HepG2 (cell line): Measurements from ENCODE around the gene PDLIM4. TPM values are rescaled to one million over a fixed set of nuclear protein-coding genes. Genes with fewer than 3 reads are reported as not detected.

ENCODE experiments used
- ATAC-seq: fragments of 200-7000 bp; cut with Tn5 transposase; 3 replicates; pipeline ENCODE4 v1.9.1; 2020; ENCODE audit warnings: mild to moderate bottlenecking, moderate library complexity
- BruUV-seq: library from RNA; stranded (reverse); fragments of 400-500 nt; replicated peaks from 2 replicates; lab custom pipeline; 2021; lab: Mats Ljungman, UMichigan
- CTCF ChIA-PET: fragments of 300-600 bp; formaldehyde crosslinking; extraction: SDS; loops from one replicate; lab custom pipeline; 2021; ENCODE audit warnings: low total read pairs, inconsistent platforms, low intra/inter-chr PET ratio; lab: Yijun Ruan, JAX
- POLR2A ChIA-PET: fragments of 350-600 bp; sonication (Branson Sonifier 250); formaldehyde crosslinking; loops from one replicate; lab custom pipeline; 2020; ENCODE audit warnings: antibody characterized with exemption, inconsistent platforms; lab: Yijun Ruan, JAX
- DNase-seq: peaks from one replicate; pipeline ENCODE4 v3.0.0-alpha.2; 2015; ENCODE audit warnings: low spot score
- FAIRE-seq: peaks from 3 replicates; lab custom pipeline; 2011; peaks lifted over from hg19 to GRCh38; lab: Jason Lieb, UNC
- H2AFZ ChIP-seq: one replicate; pipeline ENCODE4 v1.6.1; 2011; ENCODE audit warnings: low read length, inconsistent platforms
- H3K27ac ChIP-seq: fragments of 300-600 bp; 3 replicates; pipeline ENCODE4 v1.8.0; 2011; ENCODE audit warnings: mixed run types, mild to moderate bottlenecking, mixed read lengths, low read length, inconsistent platforms; ENCODE audit not compliant: insufficient read depth; ENCODE audit errors: extremely low read length
- H3K27me3 ChIP-seq, 2 experiments: fragments of 200-600 bp in 1 of 2; 2 replicates in 1 of 2; 3 replicates in 1 of 2; pipeline versions ENCODE4 v1.6.0 to v1.8.0; 2011; ENCODE audit warnings: low read length in 2 of 2, mild to moderate bottlenecking in 2 of 2, moderate library complexity in 2 of 2, inconsistent platforms in 1 of 2; ENCODE audit not compliant: insufficient read depth in 2 of 2, control insufficient read depth in 1 of 2
- H3K36me3 ChIP-seq, 2 experiments: fragments of 200-600 bp in 1 of 2; replicated peaks in 1 of 2; 2 replicates in 1 of 2; 3 replicates in 1 of 2; pipeline versions ENCODE4 v1.5.1 to v1.8.0; 2011; ENCODE audit warnings: low read length in 2 of 2, inconsistent platforms in 1 of 2; ENCODE audit not compliant: insufficient read depth in 2 of 2, control insufficient read depth in 1 of 2
- H3K4me1 ChIP-seq: 2 replicates; pipeline ENCODE4 v1.5.1; 2012; ENCODE audit warnings: low read length, inconsistent platforms; ENCODE audit not compliant: insufficient read depth
- H3K4me2 ChIP-seq: 2 replicates; pipeline ENCODE4 v1.6.0; 2011; ENCODE audit warnings: low read depth, low read length, inconsistent platforms
- H3K4me3 ChIP-seq, 3 experiments: fragments of 200-600 bp in 1 of 3; sonication (generic), shearing (Covaris generic) in 1 of 3; replicated peaks in 1 of 3; 2 replicates each; pipeline ENCODE4 v1.5.1; 2011 to 2016; ENCODE audit warnings: low read length in 3 of 3, inconsistent platforms in 2 of 3, low read depth in 2 of 3, mild to moderate bottlenecking in 2 of 3, control low read depth in 1 of 3, mixed read lengths in 1 of 3; ENCODE audit not compliant: insufficient read depth in 1 of 3
- H3K79me2 ChIP-seq: one replicate; pipeline ENCODE4 v1.6.1; 2011; ENCODE audit warnings: low read length, inconsistent platforms; ENCODE audit not compliant: insufficient read depth
- H3K9ac ChIP-seq: 2 replicates; pipeline ENCODE4 v1.6.0; 2011; ENCODE audit warnings: mild to moderate bottlenecking, low read depth, low read length, inconsistent platforms; ENCODE audit not compliant: insufficient read depth
- H3K9me3 ChIP-seq: 2 replicates; pipeline ENCODE4 v1.5.1; 2012; ENCODE audit warnings: mild to moderate bottlenecking, low read length
- H4K20me1 ChIP-seq: 2 replicates; pipeline ENCODE4 v1.6.0; 2011; ENCODE audit warnings: inconsistent platforms, mild to moderate bottlenecking, low read length, moderate library complexity; ENCODE audit not compliant: insufficient read depth
- BRF2 ChIP-seq: sonication (generic); formaldehyde crosslinking; IDR thresholded peaks from 2 replicates; pipeline ENCODE4 v1.8.1; 2022; ENCODE audit warnings: mild to moderate bottlenecking, missing genetic modification reagents
- CENPBD1 ChIP-seq: sonication (generic); formaldehyde crosslinking; IDR thresholded peaks from 2 replicates; pipeline ENCODE4 v1.8.0; 2022; ENCODE audit warnings: missing genetic modification reagents, low read depth, mild to moderate bottlenecking, borderline replicate concordance
- KLF13 ChIP-seq: sonication (generic); formaldehyde crosslinking; IDR thresholded peaks from 2 replicates; pipeline ENCODE4 v1.4.0; 2020; ENCODE audit warnings: mild to moderate bottlenecking, missing genetic modification reagents
- SRY ChIP-seq: sonication (generic); formaldehyde crosslinking; IDR thresholded peaks from 2 replicates; pipeline ENCODE4 v1.8.0; 2022; ENCODE audit warnings: mild to moderate bottlenecking, missing genetic modification reagents
- TERF1 ChIP-seq: sonication (generic); formaldehyde crosslinking; IDR thresholded peaks from 2 replicates; pipeline ENCODE4 v1.8.0; 2022; ENCODE audit warnings: mild to moderate bottlenecking, missing genetic modification reagents, moderate library complexity
- ZNF496 ChIP-seq: sonication (generic); formaldehyde crosslinking; IDR thresholded peaks from 2 replicates; pipeline ENCODE4 v1.8.1; 2023; ENCODE audit warnings: mild to moderate bottlenecking, moderate library complexity, missing genetic modification reagents; ENCODE audit not compliant: insufficient replicate concordance
- ZNF574 ChIP-seq: sonication (generic); formaldehyde crosslinking; IDR thresholded peaks from 2 replicates; pipeline ENCODE4 v1.4.0; 2020; ENCODE audit warnings: missing genetic modification reagents
- ZNF605 ChIP-seq: sonication (generic); formaldehyde crosslinking; IDR thresholded peaks from 2 replicates; pipeline ENCODE4 v1.8.0; 2022; ENCODE audit warnings: mild to moderate bottlenecking, missing genetic modification reagents
- ZNF644 ChIP-seq: IDR thresholded peaks from 2 replicates; pipeline ENCODE4 v1.6.1; 2016; ENCODE audit warnings: low read depth
- ZNF670 ChIP-seq: sonication (generic); formaldehyde crosslinking; IDR thresholded peaks from 2 replicates; pipeline ENCODE4 v1.8.0; 2022; ENCODE audit warnings: mild to moderate bottlenecking, missing genetic modification reagents, borderline replicate concordance
- ZNF784 ChIP-seq: sonication (generic); formaldehyde crosslinking; IDR thresholded peaks from 2 replicates; pipeline ENCODE4 v1.5.1; 2020; ENCODE audit warnings: missing genetic modification reagents, mild to moderate bottlenecking, borderline replicate concordance
- ZSCAN9 ChIP-seq: IDR thresholded peaks from 2 replicates; pipeline ENCODE4 v1.6.1; 2016; ENCODE audit warnings: borderline replicate concordance
- WGBS: methylation state at CpG from one replicate; pipeline ENCODE4 v1.1.6; 2017; ENCODE audit warnings: low lambda C conversion rate; 5-methylcytosine and 5-hydroxymethylcytosine counted together
- in situ Hi-C: cut with HindIII; loops from 2 replicates; pipeline ENCODE4 v1.10.0; 2017; ENCODE audit warnings: low pct_unique_long_range_greater_than_20kb; ENCODE audit not compliant: extremely low pct_ligation_motif_present
- intact Hi-C: fragments of 100-400 bp; cut with micrococcal nuclease; formaldehyde crosslinking; loops from one replicate; pipeline ENCODE4 v1.10.0; 2022; ENCODE audit not compliant: unreplicated experiment
- polyA plus RNA-seq, 8 experiments: library from polyadenylated mRNA; depleted of rRNA in 3 of 8; stranded (reverse) in 7 of 8; unstranded in 1 of 8; fragments of >200 nt; fragmentation: Illumina TruSeq in 4 of 8; extraction: Trizol in 4 of 8; gene quantifications; 2 replicates each; pipeline versions ENCODE4 v1.2.1 to v1.2.3, GENCODE V29; 2011 to 2016; ENCODE audit warnings: low read depth in 4 of 8, missing spikeins in 1 of 8, mixed read lengths in 1 of 8; ENCODE audit not compliant: insufficient read depth in 1 of 8
- total RNA-seq, 5 experiments: library from RNA; depleted of rRNA; stranded (reverse); fragments of >200 nt; fragmentation: Illumina TruSeq; extraction: Trizol; gene quantifications; 2 replicates each; pipeline ENCODE4 v1.2.3, GENCODE V29; 2016; ENCODE audit warnings: low read depth in 1 of 5

The PDLIM4 gene
- total and polyA plus RNA-seq, 2 of the 13 experiments (the other 11 are each of a cell fraction or from before 2014, with no cell fraction given), result 1.1 to 2.3 TPM

- in situ Hi-C loops, result no loop called here
- no CpG with 5 or more reads among the region's 6 CpGs for WGBS
- H2AFZ ChIP-seq, result no peak overlapping the region
These were observed 13.2 kb downstream of the PDLIM4 start for GRCh38 chr5:132270706-132271105.

More at GRCh38 chr5:132270706-132271105, 13.2 kb downstream of the PDLIM4 start:
- FAIRE-seq (no peak), ATAC-seq (no peak), DNase-seq (no peak)
- ChIA-PET CTCF (no interaction called here), POLR2A (interaction anchor here (3.3 kb wide), 1 partner anchor 23 kb away, joined by 12 read pairs; the partner anchor contains the start of gene SLC22A4)
- no peak overlapping the region for H3K9ac ChIP-seq
- no peaks in the 10 kb centered on the region for H3K9me3 ChIP-seq
- no peak overlapping the region for H3K4me3 ChIP-seq
- H3K4me1 ChIP-seq, result peaks cover 53% of the 10 kb centered on the region
- no peaks in the 10 kb centered on the region; a peak in 1 of 5 replicates for H3K27me3 ChIP-seq
- no peaks in the 10 kb centered on the region for H3K36me3 ChIP-seq
- no peaks in the 10 kb centered on the region for H3K79me2 ChIP-seq
- H3K4me2 ChIP-seq, result no peak overlapping the region
- BruUV-seq, result no TSS peak
- no peak for TF ChIP-seq BRF2 (CRISPR knock-in tag)
- no peak for TF ChIP-seq ZNF496 (CRISPR knock-in tag)
- no peak for TF ChIP-seq ZNF605
- TF ChIP-seq CENPBD1 (CRISPR knock-in tag), result no peak
- TF ChIP-seq SRY, result no peak
- no peak for TF ChIP-seq TERF1 (CRISPR knock-in tag)
- TF ChIP-seq ZNF784 (CRISPR knock-in tag), result no peak
- no peak for TF ChIP-seq ZNF670 (CRISPR knock-in tag)
- TF ChIP-seq ZNF574 (CRISPR knock-in tag), result no peak
- TF ChIP-seq KLF13 (CRISPR knock-in tag), result no peak
- TF ChIP-seq ZNF644 (CRISPR knock-in tag), result no peak
- no peak for TF ChIP-seq ZSCAN9 (CRISPR knock-in tag)
- no peaks in the 10 kb centered on the region for H4K20me1 ChIP-seq
- H3K27ac ChIP-seq, result no peak overlapping the region
- intact Hi-C loops, result loop anchor here (5.0 kb wide), 1 partner anchor 97 kb away; the partner anchor contains the start of gene SLC22A5
